SK-N-SH (cell line): ENCODE results near the gene TMC1.
A peak's percentile ranks its signal among the peaks of the same experiment; 100 is the strongest.

Source experiments
- RAD21 ChIP-seq: IDR thresholded peaks from 2 replicates; pipeline ENCODE4 v1.6.1; 2012; ENCODE audit warnings: mild to moderate bottlenecking, low read length
- TF ChIP-seq, protein P1 (sequence below): IDR thresholded peaks from 2 replicates; pipeline ENCODE4; 2012

GRCh38 chr9:72577212-72577753 is 55.9 kb downstream of the TMC1 start:
- TF ChIP-seq RAD21: no peak
- TF ChIP-seq, protein P1, sequence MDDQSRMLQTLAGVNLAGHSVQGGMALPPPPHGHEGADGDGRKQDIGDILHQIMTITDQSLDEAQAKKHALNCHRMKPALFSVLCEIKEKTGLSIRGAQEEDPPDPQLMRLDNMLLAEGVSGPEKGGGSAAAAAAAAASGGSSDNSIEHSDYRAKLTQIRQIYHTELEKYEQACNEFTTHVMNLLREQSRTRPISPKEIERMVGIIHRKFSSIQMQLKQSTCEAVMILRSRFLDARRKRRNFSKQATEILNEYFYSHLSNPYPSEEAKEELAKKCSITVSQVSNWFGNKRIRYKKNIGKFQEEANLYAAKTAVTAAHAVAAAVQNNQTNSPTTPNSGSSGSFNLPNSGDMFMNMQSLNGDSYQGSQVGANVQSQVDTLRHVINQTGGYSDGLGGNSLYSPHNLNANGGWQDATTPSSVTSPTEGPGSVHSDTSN: peak; percentile 28; the same call in 1 of the 2 replicates
